ENCODE data around the gene DDX11. TPM values are rescaled to one million over a fixed set of nuclear protein-coding genes. Genes with fewer than 3 reads are reported as not detected.

The DDX11 gene
- 9.0 and 22.0 TPM in 2 replicates for total RNA-seq

GRCh38 chr12:31073527-31074332, at the start of gene DDX11:
DDX11 (plus strand) TSS chr12:31073860; CDS start chr12:31078394, 4,534 bp downstream.

Small RNA genes lying within 50 kb of the gene (small RNA-seq; reads per million reads assigned to genes)
- gene RF00072: not detected

Other genes with a start within 250 kb of the DDX11 start
- gene TSPAN11, start 147.1 kb upstream of the DDX11 start, total RNA-seq: under 0.01 TPM in 2 replicates